Smooth muscle cell (in vitro differentiated cells): ENCODE data around the gene KPNA5. TPM values are rescaled to one million over a fixed set of nuclear protein-coding genes. Genes with fewer than 3 reads are reported as not detected.
A peak's percentile ranks its signal among the peaks of the same experiment; 100 is the strongest.

ENCODE experiments used
- DNase-seq: peaks from one replicate; lab custom pipeline; 2025; ENCODE audit not compliant: unreplicated experiment; lab: John Stamatoyannopoulos, UW
- H2AFZ ChIP-seq: fragments of 200-600 bp; sonication (generic); 2 replicates; pipeline ENCODE4 v1.6.0; 2016; ENCODE audit warnings: antibody characterized with exemption, low read depth, mild to moderate bottlenecking
- H3F3A ChIP-seq: fragments of 200-600 bp; sonication (generic); 2 replicates; pipeline ENCODE4 v1.6.0; 2017; ENCODE audit warnings: antibody characterized with exemption, low read depth
- H3K27ac ChIP-seq: fragments of 200-600 bp; sonication (generic); 2 replicates; pipeline ENCODE4 v1.5.1; 2016; ENCODE audit warnings: low read depth, mild to moderate bottlenecking
- H3K27me3 ChIP-seq: fragments of 200-600 bp; sonication (generic); 2 replicates; pipeline ENCODE4 v1.6.1; 2016; ENCODE audit warnings: low read depth, mild to moderate bottlenecking
- H3K36me3 ChIP-seq: fragments of 200-600 bp; sonication (generic); 2 replicates; pipeline ENCODE4 v1.5.1; 2016; ENCODE audit warnings: low read depth
- H3K4me1 ChIP-seq: fragments of 200-600 bp; sonication (generic); 2 replicates; pipeline ENCODE4 v1.5.1; 2016; ENCODE audit warnings: low read depth
- H3K4me2 ChIP-seq: fragments of 200-600 bp; sonication (generic); 2 replicates; pipeline ENCODE4 v1.6.0; 2016; ENCODE audit warnings: mild to moderate bottlenecking
- H3K4me3 ChIP-seq: fragments of 200-600 bp; sonication (generic); 2 replicates; pipeline ENCODE4 v1.5.1; 2016; ENCODE audit warnings: mild to moderate bottlenecking
- H3K79me2 ChIP-seq: fragments of 200-600 bp; sonication (generic); 2 replicates; pipeline ENCODE4 v1.6.0; 2016; ENCODE audit warnings: low read depth, mild to moderate bottlenecking
- H3K9ac ChIP-seq: fragments of 200-600 bp; sonication (generic); 2 replicates; pipeline ENCODE4 v1.6.0; 2016; ENCODE audit warnings: low read depth
- H3K9me3 ChIP-seq: fragments of 200-600 bp; sonication (generic); replicated peaks from 2 replicates; pipeline ENCODE4 v1.5.1; 2016; ENCODE audit warnings: low read depth
- H4K20me1 ChIP-seq: fragments of 200-600 bp; sonication (generic); 2 replicates; pipeline ENCODE4 v1.6.0; 2016; ENCODE audit warnings: low read depth
- CTCF ChIP-seq: fragments of 200-600 bp; sonication (generic); IDR thresholded peaks from 2 replicates; pipeline ENCODE4 v1.5.1; 2017; ENCODE audit warnings: borderline replicate concordance, mild to moderate bottlenecking, antibody characterized with exemption; ENCODE audit not compliant: insufficient read depth, poor library complexity, severe bottlenecking
- WGBS: methylation state at CpG from one replicate; pipeline ENCODE4 v1.1.7; 2016; ENCODE audit warnings: low lambda C conversion rate; 5-methylcytosine and 5-hydroxymethylcytosine counted together
- polyA plus RNA-seq: library from polyadenylated mRNA; unstranded; fragments of >200 nt; fragmentation: Nextera tagmentation; extraction: Ambion mirVana; gene quantifications from 2 replicates; pipeline ENCODE4 v1.2.1, GENCODE V29; 2016
- total RNA-seq: library from RNA; depleted of rRNA; stranded (reverse); fragments of >200 nt; gene quantifications from 2 replicates; pipeline ENCODE4 v1.2.3, GENCODE V29; 2014

KPNA5 gene
- total and polyA plus RNA-seq, 2 experiments from 2014 or later: 1.6 to 15.5 TPM

GRCh38 chr6:116761779-116762178 is 80.8 kb downstream of the KPNA5 start:
- TF ChIP-seq CTCF: no peak
- Histone ChIP-seq H3K4me2 (no peak overlapping the region), H3K27ac (no peak overlapping the region), H3K27me3 (peaks cover 34% of the 10 kb centered on the region), H2AFZ (no peak overlapping the region), H3K4me1 (peaks cover 8% of the 10 kb centered on the region), H4K20me1 (no peaks in the 10 kb centered on the region), H3K9ac (no peak overlapping the region), H3K9me3 (no peaks in the 10 kb centered on the region), H3K79me2 (no peaks in the 10 kb centered on the region), H3K4me3 (no peak overlapping the region), H3F3A (no peaks in the 10 kb centered on the region), H3K36me3 (no peaks in the 10 kb centered on the region)
- no peak for DNase-seq
- WGBS: 65% methylated on average over 4 of the region's 4 CpGs

DNA sequence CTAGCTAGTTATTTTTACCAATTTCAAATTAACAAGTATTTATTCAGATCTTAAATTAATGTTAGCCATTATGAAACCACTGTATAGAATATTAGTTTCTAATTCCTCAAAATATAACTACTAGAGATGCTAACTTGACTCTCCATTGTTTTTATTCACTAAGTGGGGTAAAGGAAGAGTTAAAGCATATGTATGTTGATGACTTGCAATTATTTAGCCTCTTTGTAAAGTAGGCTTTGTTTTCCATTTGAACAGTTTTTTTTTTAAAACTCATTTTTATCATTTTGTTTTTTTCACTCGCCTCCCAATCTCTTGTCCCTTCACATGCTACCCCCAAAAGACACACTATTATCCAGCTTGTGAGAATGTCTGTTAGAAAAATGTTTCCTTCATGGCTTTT is 81.2 kb downstream of the KPNA5 start:
- Histone ChIP-seq H3K27ac (no peak overlapping the region), H3K9ac (no peak overlapping the region), H4K20me1 (no peaks in the 10 kb centered on the region), H3K36me3 (no peaks in the 10 kb centered on the region), H3K79me2 (no peaks in the 10 kb centered on the region), H3K4me2 (no peak overlapping the region), H2AFZ (no peak overlapping the region), H3F3A (no peaks in the 10 kb centered on the region), H3K27me3 (peaks cover 34% of the 10 kb centered on the region), H3K4me3 (no peak overlapping the region), H3K4me1 (peaks cover 8% of the 10 kb centered on the region), H3K9me3 (no peaks in the 10 kb centered on the region)
- no peak for TF ChIP-seq CTCF
- no peak for DNase-seq
- 73% methylated on average over 1 of the region's 1 CpG for WGBS

DNA sequence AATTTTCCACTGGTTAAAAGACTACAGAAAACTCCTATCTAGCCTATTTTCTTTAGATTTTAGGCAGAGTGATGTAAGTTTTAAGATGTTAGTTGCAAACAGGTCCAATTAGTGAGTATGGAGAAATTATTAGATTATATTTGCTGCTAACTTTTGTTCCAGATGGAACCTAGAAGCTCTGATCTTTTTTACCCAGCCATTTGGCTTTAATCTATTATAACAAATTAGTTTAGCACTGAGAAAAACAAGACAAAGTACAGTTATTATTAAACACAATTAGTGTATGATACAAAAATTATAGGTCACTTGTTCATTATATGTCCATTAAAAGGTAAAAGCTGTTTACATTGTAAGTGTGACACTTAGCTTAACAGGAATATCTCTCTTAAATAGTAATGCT is 82.0 kb downstream of the KPNA5 start:
- Histone ChIP-seq H3K36me3 (no peaks in the 10 kb centered on the region), H3K4me2 (no peak overlapping the region), H2AFZ (no peak overlapping the region), H3F3A (no peaks in the 10 kb centered on the region), H4K20me1 (no peaks in the 10 kb centered on the region), H3K4me3 (no peak overlapping the region), H3K9me3 (no peaks in the 10 kb centered on the region), H3K27ac (no peak overlapping the region), H3K79me2 (no peaks in the 10 kb centered on the region), H3K4me1 (peaks cover 8% of the 10 kb centered on the region), H3K9ac (no peak overlapping the region), H3K27me3 (peaks cover 34% of the 10 kb centered on the region)
- DNase-seq: no peak
- no peak for TF ChIP-seq CTCF

GRCh38 chr6:116763906-116764628 is 83.1 kb downstream of the KPNA5 start:
- H3K4me1 ChIP-seq: peaks cover 8% of the 10 kb centered on the region
- H2AFZ ChIP-seq: peak overlapping the region; percentile 95
- no peaks in the 10 kb centered on the region for H3F3A ChIP-seq
- no peaks in the 10 kb centered on the region for H3K36me3 ChIP-seq
- no peaks in the 10 kb centered on the region for H4K20me1 ChIP-seq
- peaks cover 34% of the 10 kb centered on the region for H3K27me3 ChIP-seq
- TF ChIP-seq CTCF: no peak
- DNase-seq: no peak
- no peak overlapping the region for H3K27ac ChIP-seq
- H3K79me2 ChIP-seq: no peaks in the 10 kb centered on the region
- peak overlapping the region; percentile 89 for H3K4me2 ChIP-seq
- WGBS: 67% methylated on average over 11 of the region's 11 CpGs
- H3K9me3 ChIP-seq: no peaks in the 10 kb centered on the region
- peak overlapping the region; percentile 66 for H3K4me3 ChIP-seq
- H3K9ac ChIP-seq: no peak overlapping the region
